Measurements from ENCODE around the gene ACSF2. TPM values are rescaled to one million over a fixed set of nuclear protein-coding genes. Genes with fewer than 3 reads are reported as not detected.
"Not testable (repeated sequence)": the region's sequence is repeated elsewhere in the genome, so short reads cannot be mapped to it uniquely, and the experiment has no call there.

ACSF2 gene
- total RNA-seq, 1 donor from 2014 or later, result 17.9 TPM

DNA sequence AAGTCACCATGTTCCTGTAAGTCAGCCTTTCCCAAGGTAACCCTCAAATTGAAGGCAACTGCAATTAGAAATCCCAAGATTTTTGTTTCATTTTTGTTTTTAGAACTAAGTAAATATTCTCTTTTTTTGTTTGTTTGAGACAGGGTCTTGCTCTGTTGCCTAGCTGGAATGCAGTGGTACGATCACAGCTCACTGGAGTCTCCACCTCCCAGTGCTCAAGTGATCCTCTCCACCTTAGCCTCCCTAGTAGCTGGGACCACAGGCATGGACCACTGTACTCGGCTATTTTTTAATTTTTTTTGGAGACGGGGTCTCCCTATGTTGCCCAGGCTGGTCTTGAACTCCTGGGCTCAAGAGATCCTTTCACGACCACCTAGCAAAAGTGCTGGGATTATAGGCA, 18.1 kb upstream of the ACSF2 start:
- CTCF ChIA-PET, result interaction anchor here (1.6 kb wide), 1 partner anchor 11 kb away, joined by 10 read pairs; the partner anchor contains the start of gene LRRC59
- intact Hi-C loops (cut with micrococcal nuclease), result no loop called here
- no peak overlapping the region for H3K27ac Mint-ChIP-seq

DNA sequence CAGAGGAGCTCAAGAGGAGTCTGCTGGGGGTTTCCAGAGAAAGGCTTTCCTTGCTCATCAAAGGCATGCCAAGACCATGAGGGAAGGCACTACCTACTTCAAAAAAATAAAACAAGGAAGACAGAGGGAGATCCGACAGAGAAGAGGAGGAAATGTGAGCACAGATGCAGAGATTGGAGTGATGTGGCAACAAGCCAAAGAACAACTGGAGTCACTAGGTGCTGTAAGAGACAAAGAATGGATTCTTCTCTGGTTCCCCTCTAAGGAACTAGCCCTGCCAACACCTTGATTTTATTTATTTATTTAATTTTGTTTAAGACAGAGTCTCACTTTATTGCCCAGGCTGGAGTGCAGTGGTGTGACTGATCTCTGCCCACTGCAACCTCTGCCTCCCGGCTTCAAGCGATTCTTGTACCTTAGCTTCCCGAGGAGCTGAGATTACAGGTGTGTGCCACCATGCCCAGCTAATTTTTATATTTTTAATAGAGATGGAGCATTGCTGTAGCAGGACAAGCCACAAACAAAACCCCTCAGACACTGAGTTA, 13.8 kb upstream of the ACSF2 start:
- ChIA-PET POLR2A (interaction anchor here (0.7 kb wide), 1 partner anchor 15 kb away, joined by 4 read pairs; the partner anchor contains the start of gene LRRC59), CTCF (no interaction called here)
- no peaks in the 10 kb centered on the region for H3K36me3 Mint-ChIP-seq (ENCODE audit: low read depth)
- ATAC-seq (ENCODE audit: low read depth) (no peak), DNase-seq (no peak)
- no peaks in the 10 kb centered on the region for H3K4me1 Mint-ChIP-seq
- no peaks in the 10 kb centered on the region for H3K9me3 Mint-ChIP-seq
- no peak overlapping the region for H3K4me3 Mint-ChIP-seq
- intact Hi-C loops (cut with micrococcal nuclease), result no loop called here
- no peak overlapping the region for H3K27ac Mint-ChIP-seq
- TF ChIP-seq, protein P1, sequence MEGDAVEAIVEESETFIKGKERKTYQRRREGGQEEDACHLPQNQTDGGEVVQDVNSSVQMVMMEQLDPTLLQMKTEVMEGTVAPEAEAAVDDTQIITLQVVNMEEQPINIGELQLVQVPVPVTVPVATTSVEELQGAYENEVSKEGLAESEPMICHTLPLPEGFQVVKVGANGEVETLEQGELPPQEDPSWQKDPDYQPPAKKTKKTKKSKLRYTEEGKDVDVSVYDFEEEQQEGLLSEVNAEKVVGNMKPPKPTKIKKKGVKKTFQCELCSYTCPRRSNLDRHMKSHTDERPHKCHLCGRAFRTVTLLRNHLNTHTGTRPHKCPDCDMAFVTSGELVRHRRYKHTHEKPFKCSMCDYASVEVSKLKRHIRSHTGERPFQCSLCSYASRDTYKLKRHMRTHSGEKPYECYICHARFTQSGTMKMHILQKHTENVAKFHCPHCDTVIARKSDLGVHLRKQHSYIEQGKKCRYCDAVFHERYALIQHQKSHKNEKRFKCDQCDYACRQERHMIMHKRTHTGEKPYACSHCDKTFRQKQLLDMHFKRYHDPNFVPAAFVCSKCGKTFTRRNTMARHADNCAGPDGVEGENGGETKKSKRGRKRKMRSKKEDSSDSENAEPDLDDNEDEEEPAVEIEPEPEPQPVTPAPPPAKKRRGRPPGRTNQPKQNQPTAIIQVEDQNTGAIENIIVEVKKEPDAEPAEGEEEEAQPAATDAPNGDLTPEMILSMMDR (IDR thresholded peaks at IDR 0.05), result no peak
- peaks cover 3% of the 10 kb centered on the region for H3K27me3 Mint-ChIP-seq

More for the DNA sequence above, 18.1 kb upstream of the ACSF2 start:
- no peak overlapping the region for H3K4me3 Mint-ChIP-seq
- no peaks in the 10 kb centered on the region for H3K36me3 Mint-ChIP-seq (ENCODE audit: low read depth)
- no peaks in the 10 kb centered on the region for H3K9me3 Mint-ChIP-seq
- POLR2A ChIA-PET, result interaction anchor here (1.4 kb wide), 1 partner anchor 11 kb away, joined by 5 read pairs; the partner anchor contains the start of gene LRRC59
- no peak for DNase-seq
- TF ChIP-seq, protein P1 (IDR thresholded peaks at IDR 0.05), result no peak
- H3K27me3 Mint-ChIP-seq, result peaks cover 9% of the 10 kb centered on the region
- ATAC-seq (ENCODE audit: low read depth), result no peak
- no peaks in the 10 kb centered on the region for H3K4me1 Mint-ChIP-seq

DNA sequence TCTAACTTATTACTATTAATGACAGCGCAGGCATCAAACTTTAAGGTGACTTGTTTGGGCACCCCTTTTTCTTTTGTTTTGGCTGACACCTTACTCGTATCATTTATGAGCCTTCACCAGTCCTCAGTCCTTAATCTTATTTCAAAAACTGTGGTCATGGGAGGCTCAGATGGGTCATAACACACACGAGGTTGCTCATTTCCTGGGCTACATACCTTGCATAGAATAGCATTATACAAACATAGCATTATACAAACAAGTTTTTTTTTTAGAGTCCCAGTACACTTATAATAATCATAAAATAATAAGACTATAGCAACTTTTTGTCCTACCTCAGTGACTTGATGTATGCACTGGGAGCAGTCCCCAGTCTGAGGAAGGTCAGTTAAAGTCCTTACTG, 11.2 kb upstream of the ACSF2 start:
- intact Hi-C loops (cut with micrococcal nuclease), result no loop called here
- H3K36me3 Mint-ChIP-seq (ENCODE audit: low read depth), result no peaks in the 10 kb centered on the region
- peaks cover 6% of the 10 kb centered on the region for H3K9me3 Mint-ChIP-seq
- peaks cover 2% of the 10 kb centered on the region for H3K4me1 Mint-ChIP-seq
- ATAC-seq (ENCODE audit: low read depth) (no peak), DNase-seq (no peak)
- CTCF ChIA-PET, result no interaction called here
- POLR2A ChIA-PET, result no interaction called here
- peaks cover 3% of the 10 kb centered on the region for H3K27me3 Mint-ChIP-seq
- TF ChIP-seq, protein P1 (IDR thresholded peaks at IDR 0.05), result no peak
- no peak overlapping the region for H3K27ac Mint-ChIP-seq
- H3K4me3 Mint-ChIP-seq, result no peak overlapping the region

DNA sequence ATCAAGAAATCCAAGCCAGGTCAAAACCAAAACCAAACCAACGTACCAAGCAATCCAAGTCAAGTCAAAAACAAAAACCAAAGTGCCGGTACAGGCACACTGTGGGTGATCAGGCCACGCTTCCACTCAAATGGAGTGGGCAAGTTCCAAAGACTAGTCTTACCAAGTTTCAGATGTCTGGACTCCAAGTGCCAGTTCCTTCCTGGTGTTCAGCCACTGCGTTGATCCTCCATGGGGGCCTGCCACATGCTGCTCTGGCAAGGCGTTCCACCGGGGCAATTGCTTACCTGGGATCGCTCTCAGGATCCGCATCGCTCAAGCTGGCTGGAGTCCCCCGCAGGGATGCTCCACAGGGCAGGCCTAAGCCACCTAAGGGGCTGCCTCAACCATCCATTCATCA, 6.4 kb upstream of the ACSF2 start:
- DNase-seq; H3K36me3 Mint-ChIP-seq (ENCODE audit: low read depth); H3K9me3 Mint-ChIP-seq; POLR2A ChIA-PET; H3K27me3 Mint-ChIP-seq; ATAC-seq (ENCODE audit: low read depth); intact Hi-C loops (cut with micrococcal nuclease); H3K4me3 Mint-ChIP-seq: not testable (repeated sequence)
- Mint-ChIP-seq H3K27ac (peak overlapping the region; percentile 73), H3K4me1 (peaks cover 28% of the 10 kb centered on the region)
- CTCF ChIA-PET, result interaction anchor here (3.6 kb wide), 1 partner anchor 22 kb away, joined by 29 read pairs; the partner anchor contains the start of gene LRRC59

DNA sequence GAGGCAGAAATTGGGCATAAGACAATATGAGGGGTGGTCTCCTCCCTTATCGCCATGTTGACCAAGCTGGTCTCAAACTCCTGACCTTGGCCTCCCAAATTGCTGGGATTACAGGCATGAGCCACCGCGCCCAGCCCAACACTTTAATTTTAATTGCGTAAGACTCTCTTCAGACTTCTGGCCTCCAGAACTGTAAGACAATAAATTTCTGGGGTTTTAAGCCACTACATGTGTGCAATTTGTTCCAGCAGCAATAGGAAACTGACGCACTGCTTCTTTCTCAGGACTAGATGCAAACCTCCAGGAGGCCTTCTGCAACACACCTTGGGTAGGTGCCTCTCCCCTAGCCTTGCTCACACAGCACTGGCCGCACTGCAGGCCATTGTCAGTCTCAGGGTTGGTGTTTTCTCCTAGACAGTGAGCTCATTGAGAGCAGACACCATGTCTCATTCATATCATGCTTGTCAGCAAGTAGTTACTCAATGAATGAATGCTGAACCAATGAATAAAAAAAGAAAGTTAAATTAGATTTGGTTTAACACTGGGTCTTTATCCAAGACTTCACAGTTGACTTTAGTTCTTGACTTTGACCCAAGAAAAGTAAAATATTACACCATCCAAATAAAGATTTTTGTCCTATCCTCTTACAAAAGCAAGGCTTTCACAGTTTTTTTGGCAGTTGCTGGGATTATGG, 5.5 kb upstream of the ACSF2 start:
- Mint-ChIP-seq H3K27me3 (no peaks in the 10 kb centered on the region), H3K4me3 (no peak overlapping the region), H3K4me1 (peaks cover 34% of the 10 kb centered on the region), H3K36me3 (ENCODE audit: low read depth) (no peaks in the 10 kb centered on the region), H3K9me3 (peaks cover 6% of the 10 kb centered on the region), H3K27ac (peak overlapping the region; percentile 91)
- POLR2A ChIA-PET, result interaction anchor here (0.6 to 2.7 kb wide), 3 partner anchors 10 to 23 kb away, joined by 3 to 33 read pairs (median 3); partner anchors contain the start of gene LRRC59
- CTCF ChIA-PET, result interaction anchor here (1.3 to 3.6 kb wide), 2 partner anchors 23 to 58 kb away, joined by 5 to 29 read pairs; partner anchors contain the start of gene LRRC59
- ATAC-seq (ENCODE audit: low read depth) (no peak), DNase-seq (no peak)
- TF ChIP-seq, protein P1 (IDR thresholded peaks at IDR 0.05), result no peak
- intact Hi-C loops (cut with micrococcal nuclease), result loop anchor here (1.0 kb wide), 2 partner anchors 23 to 59 kb away; partner anchors contain the start of gene LRRC59

Data from activated B cell treated with CpG ODN at 0.5 μM for 24 hours (primary cell).